AG04449 (cell line): Measurements from ENCODE around the gene PBX3.

Experiments
- CTCF ChIA-PET: fragments of 350-600 bp; formaldehyde crosslinking; extraction: SDS; loops from one replicate; lab custom pipeline; 2021; ENCODE audit warnings: antibody characterized with exemption; lab: Yijun Ruan, JAX
- POLR2A ChIA-PET: fragments of 400-600, 350-600 bp; formaldehyde crosslinking; extraction: SDS; loops from one replicate; lab custom pipeline; 2020; ENCODE audit warnings: antibody characterized with exemption, inconsistent platforms; lab: Yijun Ruan, JAX
- DNase-seq: peaks from one replicate; pipeline ENCODE4 v3.0.0-alpha.2; 2010; ENCODE audit warnings: low read depth, low spot score
- H3K4me3 ChIP-seq: 2 replicates; pipeline ENCODE4 v1.5.1; 2011; ENCODE audit warnings: low read depth, mild to moderate bottlenecking, control low read depth, low read length
- CTCF ChIP-seq: IDR thresholded peaks from one replicate; pipeline ENCODE4 v1.5.1; 2011; ENCODE audit warnings: mild to moderate bottlenecking, moderate library complexity, low read length, control low read depth, inconsistent platforms; ENCODE audit not compliant: insufficient read depth; ENCODE audit errors: missing control alignments

Gene PBX3

DNA sequence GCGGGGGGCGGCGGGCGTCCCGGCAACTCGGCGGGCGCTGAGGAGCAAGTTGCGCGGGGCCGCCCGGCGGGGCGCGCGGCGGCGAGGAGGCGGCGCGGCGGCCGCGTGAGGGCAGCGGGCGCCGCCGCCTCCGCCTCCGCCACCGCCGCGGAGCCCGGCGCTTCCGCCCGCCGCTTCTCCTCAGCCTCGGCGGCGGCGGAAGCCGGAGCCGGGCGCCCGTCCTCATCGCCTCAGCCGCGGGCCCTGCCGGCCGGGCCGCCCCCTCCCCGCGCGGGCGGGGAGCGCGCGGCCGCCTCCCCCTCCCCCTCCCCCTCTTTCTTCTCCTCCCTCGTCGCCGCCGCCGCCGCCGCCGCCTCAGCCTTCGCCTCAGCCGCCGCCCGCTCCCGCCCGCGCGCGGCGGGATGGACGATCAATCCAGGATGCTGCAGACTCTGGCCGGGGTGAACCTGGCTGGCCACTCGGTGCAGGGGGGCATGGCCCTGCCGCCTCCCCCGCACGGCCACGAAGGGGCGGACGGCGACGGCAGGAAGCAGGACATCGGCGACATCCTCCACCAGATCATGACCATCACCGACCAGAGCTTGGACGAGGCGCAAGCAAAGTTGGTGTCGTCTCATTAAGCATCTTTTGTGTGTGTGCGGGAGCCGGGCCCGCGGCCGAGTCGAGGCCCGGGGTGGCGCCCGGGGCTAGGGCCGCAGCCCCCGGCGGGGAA is at the start of gene PBX3:
Gene PBX3 (plus strand): TSS at position 321 of the 712 bp plus-strand sequence.
- no peak for TF ChIP-seq CTCF
- CTCF ChIA-PET: no interaction called here
- H3K4me3 ChIP-seq: peak within 1 kb of the TSS; percentile 88
- POLR2A ChIA-PET: no interaction called here
- no peak for DNase-seq

DNA sequence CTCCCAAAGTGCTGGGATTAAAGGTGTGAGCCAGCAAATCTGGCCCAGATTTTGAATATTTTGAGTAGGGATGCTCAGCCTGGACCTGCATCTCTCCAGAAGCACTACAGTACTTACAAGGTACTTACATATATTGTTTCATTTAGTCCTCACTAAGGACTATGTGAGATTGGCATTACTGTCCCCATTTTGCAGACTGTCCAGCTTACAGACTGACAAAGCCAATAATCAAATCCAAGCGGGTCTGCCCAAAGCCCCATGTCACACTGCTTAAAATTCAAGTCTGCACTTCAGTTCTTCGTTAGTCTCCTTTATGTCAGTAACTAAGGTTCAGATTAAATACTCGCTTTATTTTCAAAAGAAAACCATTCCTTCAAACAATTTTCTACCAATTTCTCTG is 47.3 kb upstream of the PBX3 start:
- DNase-seq: no peak
- ChIA-PET POLR2A (no interaction called here), CTCF (no interaction called here)
- no peak for TF ChIP-seq CTCF
- H3K4me3 ChIP-seq: no peak overlapping the region

GRCh38 chr9:125700791-125701190 is 46.4 kb upstream of the PBX3 start:
- ChIA-PET CTCF (interaction anchor here (0.8 kb wide), 1 partner anchor 529 kb away, joined by 3 read pairs; no protein-coding TSS in a partner anchor), POLR2A (no interaction called here)
- no peak for TF ChIP-seq CTCF
- H3K4me3 ChIP-seq: no peak overlapping the region
- DNase-seq: no peak

GRCh38 chr9:125701351-125701750 is 45.8 kb upstream of the PBX3 start:
- ChIA-PET POLR2A (no interaction called here), CTCF (no interaction called here)
- no peak overlapping the region for H3K4me3 ChIP-seq
- no peak for TF ChIP-seq CTCF
- DNase-seq: peak; percentile 7

DNA sequence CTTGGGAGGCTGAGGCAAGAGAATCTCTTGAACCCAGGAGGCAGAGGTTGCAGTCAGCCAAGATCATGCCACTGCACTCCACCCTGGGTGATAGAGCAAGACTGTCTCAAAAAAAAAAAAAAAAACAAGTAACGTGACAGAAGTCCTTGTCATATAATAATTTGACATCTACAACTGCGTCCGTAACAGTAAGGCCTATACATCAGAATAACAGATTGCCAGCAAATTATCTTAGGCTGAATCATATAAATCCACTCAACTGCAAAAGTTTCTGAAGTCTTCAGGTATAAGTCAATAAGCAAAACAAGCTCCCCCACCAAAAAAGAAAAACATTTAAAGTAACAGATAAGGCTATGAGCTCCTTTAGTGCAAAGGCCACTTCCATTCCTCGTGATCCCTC is 43.5 kb upstream of the PBX3 start:
- ChIA-PET POLR2A (no interaction called here), CTCF (interaction anchor here (0.8 kb wide), 1 partner anchor 25 kb away, joined by 4 read pairs; no protein-coding TSS in a partner anchor)
- TF ChIP-seq CTCF: no peak
- no peak overlapping the region for H3K4me3 ChIP-seq
- no peak for DNase-seq

DNA sequence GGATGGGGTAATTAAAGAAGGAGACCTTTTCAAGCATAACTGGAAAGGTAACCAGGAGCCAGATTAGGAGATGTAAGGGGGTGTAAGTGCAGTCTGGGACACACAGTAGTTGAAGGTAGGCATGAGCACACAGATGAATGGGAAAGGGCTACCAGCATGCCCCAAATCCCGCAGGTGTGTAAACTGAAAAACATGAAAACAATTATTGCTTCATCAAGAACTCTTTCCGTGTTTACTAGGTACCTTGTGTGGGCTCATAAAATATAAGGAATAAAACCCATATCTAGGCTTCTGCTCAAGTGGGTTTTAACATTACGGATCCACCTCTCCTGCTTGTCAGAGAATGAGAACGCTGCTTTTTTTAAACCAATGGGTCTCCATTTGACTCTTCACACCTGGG is 41.3 kb upstream of the PBX3 start:
- no peak for DNase-seq
- TF ChIP-seq CTCF: no peak
- H3K4me3 ChIP-seq: peak overlapping the region; percentile 80
- POLR2A ChIA-PET: interaction anchor here (1.1 kb wide), 1 partner anchor 14 kb away, joined by 4 read pairs; no protein-coding TSS in a partner anchor
- CTCF ChIA-PET: interaction anchor here (1.0 to 1.8 kb wide), 3 partner anchors 26 to 785 kb away, joined by 3 to 6 read pairs (median 5); no protein-coding TSS in a partner anchor
